CD4-positive, alpha-beta T cell treated with Interleukin-6 for 4 hours (primary cell): Measurements from ENCODE around the gene MDN1.
"Not testable (repeated sequence)": the region's sequence is repeated elsewhere in the genome, so short reads cannot be mapped to it uniquely, and the experiment has no call there.

Experiments used
- DNase-seq: peaks from one replicate; pipeline ENCODE4 v3.0.0-alpha.2; 2020; ENCODE audit warnings: mixed read lengths

The MDN1 gene

DNA sequence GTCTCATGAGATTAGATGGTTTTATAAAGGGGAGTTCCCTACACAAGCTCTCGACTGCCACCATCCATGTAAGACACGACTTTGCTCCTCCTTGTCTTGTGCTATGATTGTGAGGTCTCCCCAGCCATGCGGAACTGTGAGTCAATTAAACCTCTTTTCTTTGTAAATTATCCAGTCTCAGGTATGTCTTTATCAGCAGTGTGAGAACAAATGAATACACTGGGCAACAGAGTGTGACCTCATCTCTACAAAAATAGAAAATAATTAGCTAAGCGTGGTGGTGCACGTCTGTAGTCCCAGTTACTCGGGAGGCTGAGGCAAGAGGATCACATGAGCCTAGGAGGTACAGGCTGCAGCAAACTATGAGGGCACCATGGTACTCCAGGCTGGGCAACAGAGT, 51.3 kb downstream of the MDN1 start:
- DNase-seq, result no peak

DNA sequence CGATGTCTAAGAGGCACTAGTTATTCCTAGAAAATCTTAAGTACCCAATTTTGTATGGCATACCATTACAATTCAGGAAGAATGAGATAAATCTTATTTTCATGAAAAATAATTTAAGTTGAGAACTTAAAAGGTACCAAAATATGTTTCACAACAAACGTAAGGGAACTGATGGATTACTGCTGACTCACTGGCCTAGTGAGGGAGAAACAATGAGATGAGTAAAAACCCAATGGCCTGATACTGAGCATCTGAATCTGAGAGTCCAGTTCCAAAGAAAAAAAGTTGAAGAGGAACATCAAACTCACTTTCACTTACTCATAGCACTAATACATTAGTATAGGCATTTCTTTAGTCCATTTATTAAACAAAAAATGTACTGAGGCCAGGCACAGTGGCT, 56.0 kb downstream of the MDN1 start:
- no peak for DNase-seq

DNA sequence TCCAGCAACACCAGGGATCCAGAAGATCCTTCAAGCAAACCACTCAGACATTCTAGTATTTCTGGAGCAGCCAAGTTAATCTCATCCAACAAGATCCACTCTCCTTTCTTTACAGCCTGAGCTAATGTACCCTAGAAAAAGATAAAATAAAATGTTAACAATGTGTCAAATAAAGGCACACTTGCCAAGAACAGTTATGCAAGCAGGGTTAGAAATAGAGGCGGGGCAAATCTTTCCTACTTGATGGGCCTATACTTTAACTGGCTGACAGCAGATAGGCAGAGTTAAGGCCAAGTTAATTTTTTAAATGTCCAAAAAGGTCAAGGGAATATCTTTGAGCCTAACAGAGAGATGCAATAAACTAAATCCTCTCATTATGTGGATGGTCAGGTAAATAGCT, 60.8 kb downstream of the MDN1 start:
- no peak for DNase-seq

DNA sequence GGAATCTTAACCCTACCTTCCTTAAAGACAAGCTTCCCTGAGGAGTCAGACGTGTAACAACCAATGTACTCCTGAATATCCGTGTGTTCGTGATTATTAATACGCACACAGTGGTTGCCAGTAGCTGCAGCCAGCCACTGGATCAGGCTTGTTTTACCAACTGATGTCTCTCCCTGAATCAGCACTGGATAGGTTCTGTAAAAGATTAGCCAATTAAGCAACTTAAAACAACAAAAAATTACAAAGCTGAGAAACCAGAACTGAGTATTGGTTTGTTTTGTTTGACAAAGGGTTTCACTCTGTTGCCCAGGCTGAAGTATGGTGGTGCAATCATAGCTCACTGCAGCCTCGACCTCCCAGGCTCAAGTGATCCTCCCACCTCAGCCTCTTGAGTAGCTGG, 69.3 kb downstream of the MDN1 start:
- no peak for DNase-seq

DNA sequence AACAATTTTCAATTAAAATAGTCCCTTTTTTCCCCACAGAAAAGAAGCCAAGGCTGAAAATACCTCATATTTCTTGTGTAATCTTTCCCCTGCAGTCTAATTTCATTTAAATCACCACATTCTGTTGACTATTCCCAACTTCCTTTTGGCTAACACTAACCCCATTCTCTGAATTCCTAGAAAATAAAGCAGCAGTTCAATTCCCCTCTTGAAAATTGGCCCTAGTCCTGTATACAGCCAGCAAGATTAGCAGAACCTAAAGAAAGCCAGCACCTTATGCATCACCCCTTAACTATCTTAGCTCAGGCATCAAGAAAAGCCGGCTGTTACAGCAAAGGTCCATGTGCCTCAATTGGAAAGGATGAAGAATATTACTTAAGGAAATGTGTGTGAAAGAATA, 69.7 kb downstream of the MDN1 start:
- DNase-seq, result no peak

DNA sequence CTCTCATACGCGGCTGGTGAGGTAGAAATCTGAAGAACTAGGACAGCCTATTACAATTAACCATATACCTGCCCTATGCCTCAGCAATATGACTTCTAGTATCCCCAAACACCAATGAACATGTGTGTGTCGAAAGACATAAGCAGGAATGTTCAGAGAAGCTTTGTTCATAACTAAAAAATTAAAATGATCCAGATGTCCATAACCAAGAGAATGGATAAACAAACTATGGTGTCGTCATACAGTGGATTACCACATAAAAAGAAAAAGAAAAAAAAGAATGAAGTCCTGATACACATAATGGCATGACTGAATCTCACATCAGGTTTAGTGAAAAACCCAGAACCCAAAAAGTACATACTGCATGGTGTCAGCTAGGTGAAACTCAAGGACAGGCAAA, 73.9 kb downstream of the MDN1 start:
- no peak for DNase-seq

DNA sequence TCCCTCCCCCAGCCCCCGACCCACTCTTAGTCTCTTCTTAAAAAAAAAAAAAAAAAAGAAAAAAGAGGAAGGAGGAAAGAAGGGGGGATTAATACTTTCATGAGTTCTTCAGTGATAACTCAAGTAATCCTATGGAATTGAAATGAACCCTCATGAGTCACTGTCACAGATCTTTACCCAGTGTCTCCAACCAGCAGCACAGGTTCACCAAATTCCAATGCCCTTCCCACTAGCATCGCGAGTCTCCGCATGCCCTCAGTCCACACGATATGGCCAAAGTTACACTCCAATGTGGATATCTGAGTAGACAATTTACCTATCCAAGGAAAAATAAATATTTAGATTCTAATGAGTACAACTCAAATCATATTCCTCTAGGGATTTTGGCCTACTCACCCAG, 74.5 kb downstream of the MDN1 start:
- no peak for DNase-seq

DNA sequence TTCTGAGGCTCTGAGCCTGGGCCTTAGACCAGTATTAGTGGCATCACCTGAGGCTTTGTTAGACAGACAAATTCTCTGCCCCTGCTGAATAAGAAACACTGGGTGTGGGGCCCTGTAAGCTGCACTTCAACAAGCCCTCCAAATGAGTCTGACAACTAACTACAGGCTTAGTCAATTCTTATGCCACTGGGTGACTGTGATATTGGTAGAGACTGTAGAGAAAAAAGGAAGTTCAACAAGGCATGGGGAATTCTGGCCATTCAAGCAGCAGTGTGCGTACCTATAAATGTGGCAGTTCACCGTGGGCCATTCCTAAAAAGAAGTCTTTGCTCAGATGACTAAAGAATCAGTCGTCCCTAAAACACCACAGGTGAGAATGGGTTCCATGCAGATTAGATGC, 82.7 kb downstream of the MDN1 start:
- no peak for DNase-seq

DNA sequence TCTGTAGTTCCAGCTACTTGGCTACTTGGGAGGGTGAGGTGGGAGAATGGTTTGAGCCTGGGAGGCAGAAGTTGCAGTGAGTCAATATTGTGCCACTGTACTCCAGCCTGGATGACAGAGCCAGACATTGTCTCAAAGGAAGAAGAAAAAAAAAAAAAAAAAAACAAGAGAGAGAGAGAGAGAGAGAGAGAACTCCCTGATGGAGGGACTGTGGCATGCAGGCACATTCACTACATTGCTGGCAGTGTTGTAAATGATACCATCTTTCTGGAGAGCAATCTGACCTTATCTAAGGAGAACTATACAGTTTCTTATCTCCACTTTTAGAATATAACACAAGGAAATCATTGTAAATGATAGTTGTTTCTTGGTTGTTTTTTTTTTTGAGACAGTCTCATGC, 85.1 kb downstream of the MDN1 start:
- no peak for DNase-seq

DNA sequence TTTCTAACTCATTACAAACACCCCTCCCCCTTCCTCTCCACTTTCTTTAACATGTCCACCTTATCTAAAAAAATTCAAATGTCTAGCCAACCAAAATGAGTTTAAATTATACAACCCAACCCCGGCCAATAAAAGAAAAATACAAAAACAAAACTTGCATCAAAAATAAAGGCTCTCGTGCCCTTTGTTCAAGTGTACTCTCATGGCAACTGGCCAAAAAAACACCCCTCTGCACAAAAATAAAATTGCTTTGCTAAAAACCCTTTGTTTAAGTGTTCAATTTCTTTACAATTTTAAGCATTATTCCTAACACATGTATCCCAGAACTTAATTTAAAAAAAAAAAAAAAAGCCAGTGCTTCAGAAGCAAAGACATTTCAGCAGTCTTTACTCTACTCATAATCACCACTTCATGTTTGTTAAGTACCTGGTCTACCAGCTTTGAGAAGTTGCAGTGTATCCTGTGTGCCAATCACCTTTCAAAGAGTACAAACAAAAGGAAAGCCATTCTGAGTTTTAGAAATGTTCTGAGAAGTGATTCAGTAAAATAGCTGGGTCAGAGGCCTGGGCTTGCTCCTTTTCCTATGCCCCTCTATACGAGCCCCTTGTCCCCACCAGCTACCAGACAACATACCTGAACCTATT, 87.5 kb downstream of the MDN1 start:
- DNase-seq, result no peak

DNA sequence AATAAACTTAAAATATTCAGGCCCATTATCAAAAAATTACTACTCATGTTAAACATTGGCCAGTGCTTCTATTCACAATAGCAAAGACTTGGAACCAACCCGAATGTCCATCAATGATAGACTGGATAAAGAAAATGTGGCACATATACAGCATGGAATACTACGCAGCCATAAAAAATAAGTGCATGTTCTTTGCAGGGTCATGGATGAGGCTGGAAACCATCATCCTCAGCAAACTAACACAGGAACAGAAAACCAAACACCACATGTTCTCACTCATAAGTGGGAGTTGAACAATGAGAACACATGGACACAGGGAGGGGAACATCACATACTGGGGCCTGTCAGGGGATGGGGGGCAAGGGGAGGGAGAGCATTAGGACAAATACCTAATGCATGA, 88.3 kb downstream of the MDN1 start:
- DNase-seq, result not testable (repeated sequence)

DNA sequence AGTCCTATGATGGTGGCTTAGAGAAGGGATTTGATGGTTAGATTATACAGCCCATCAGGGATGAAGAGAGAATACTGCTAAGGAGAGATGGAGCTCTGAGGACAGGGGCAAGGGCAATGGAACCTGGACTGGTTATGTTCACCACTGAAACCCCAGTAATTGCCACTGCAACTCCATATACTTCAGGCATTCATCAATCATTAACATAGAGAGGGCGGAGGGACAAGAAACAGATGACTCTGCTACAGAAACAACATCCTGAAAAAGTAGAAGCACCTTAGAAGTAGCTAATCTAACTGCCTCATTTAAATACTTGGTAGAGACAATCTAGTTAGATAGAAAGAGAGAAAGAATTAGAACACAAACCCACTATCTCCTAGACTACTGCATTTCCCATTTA, 89.8 kb downstream of the MDN1 start:
- no peak for DNase-seq

DNA sequence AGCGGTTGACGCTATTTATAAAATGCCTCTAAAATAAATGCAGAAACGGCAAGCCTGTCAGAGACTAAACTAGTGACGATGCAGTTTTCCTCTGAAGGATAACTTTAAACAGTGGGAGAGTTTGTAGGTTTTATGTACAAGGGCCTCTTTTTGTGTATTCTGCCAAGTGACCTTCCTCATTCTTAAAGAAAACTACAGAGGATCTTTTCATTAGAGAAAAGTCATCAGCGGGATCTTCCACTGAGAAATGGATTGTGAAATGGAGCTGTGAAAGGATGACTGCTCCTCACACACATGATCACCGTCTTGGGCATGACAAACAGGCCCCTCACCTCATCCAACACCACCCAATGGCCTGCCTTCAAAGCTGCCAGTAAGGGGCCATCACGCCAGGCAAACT, 92.1 kb downstream of the MDN1 start:
- no peak for DNase-seq

DNA sequence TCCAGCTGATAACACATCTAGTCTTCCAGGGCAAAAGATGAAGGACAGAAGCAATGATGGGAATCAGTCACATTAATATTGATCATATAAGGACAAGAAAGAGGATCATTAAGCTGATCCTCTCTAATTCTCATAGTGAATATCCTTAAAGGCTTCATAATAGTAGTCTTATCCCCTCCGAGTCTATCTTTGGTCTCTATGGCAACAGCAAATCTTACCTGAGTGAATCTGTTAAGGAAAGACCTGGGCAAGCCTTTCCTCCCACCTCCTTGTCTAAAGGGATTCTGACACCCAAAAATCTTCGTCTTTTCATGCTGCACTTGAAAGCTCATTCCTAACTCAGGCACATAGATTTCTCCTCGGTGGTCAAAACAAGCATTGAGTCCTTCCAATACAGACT, 94.6 kb downstream of the MDN1 start:
- DNase-seq, result no peak

DNA sequence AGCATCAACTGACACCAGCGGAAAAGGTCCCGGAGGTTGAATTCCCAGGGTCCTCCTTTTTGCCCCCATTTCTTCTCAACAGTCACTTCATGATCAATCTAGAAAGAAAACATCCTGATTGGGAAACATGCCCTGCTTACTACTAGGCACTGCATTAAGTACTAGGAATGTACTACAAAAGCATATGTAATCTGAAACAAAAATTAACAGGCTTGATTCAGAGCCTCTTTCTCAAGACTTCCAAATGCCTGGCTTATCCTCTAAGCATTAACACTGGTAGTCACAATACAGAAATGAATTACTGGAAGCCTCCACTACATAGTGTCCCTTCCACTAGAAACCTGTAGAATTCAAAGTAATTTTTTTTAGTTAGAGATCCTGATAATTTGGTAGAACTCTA, 96.5 kb downstream of the MDN1 start:
- DNase-seq, result no peak

DNA sequence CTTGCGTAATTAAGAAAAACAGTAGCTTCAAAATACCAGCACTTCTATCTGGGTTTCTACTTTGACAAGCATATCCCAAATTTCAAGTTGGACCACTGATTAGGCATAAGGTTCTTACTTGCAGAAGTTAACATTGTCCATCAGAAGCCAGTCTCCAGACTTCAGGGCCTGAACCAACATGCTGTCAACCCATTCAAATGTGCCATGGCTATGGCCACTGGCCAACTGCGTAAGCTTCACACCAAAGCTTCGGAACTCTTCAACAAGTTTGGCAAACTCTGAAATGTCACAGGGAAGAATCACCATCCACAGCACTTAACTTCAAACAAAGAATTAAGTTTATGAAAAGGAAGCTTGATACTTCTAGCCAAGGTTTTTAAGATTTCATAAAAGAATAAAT, 103.1 kb downstream of the MDN1 start:
- DNase-seq, result no peak

DNA sequence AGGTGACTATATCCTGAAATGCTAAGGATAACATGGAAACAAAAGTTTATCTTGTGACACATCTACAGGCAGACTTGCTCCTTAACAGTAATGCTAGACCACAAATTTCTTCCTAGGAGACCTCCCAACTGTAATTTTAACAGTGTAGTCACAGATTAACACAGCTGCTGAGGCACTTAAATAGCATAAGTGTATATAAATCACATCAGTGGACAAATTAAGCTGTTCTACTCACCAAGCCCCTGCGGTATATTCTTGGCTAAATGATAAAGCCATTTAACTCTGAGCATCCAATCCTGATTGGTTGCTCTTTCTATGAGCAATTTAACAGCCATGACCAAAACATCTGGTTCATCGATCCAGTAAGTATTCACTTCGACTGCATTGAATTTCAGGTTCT, 107.8 kb downstream of the MDN1 start:
- no peak for DNase-seq

DNA sequence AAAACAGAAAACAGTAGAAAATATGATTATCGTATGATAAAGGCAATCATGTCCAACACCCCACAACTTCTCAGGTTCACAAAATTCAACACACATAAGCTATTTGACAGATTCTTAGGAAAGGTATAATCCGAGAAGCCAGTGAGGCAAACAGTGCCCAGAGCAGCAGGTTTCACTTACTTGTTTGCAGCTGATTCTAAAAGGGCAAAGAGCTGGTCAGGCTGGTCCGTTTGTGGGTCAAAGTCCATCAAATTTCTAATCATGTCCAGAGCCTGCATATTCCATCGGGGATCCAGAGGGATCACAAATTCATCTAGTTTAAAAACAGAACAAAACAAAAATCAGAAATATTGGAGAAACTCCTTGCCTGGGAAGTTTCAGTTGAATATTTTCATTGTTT, 111.3 kb downstream of the MDN1 start:
- DNase-seq, result no peak

DNA sequence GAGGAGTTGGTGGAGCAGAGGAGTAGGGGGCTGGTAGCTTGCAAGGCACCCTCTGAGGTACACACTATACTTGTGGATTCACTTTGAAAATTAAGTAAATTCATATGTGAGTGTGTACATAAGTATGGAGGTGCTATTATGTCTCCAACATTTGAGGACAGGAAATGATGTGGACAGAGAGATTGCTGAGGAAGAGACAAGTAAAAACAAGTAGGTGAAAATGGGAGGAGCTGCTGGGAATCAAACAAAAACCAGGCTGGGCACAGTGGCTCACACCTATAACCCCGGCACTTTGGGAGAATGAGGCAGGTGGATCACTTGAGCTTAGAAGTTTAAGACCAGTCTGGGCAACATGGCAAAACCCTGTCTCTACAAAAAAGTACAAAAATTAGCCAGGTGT, 111.8 kb downstream of the MDN1 start:
- DNase-seq, result no peak

DNA sequence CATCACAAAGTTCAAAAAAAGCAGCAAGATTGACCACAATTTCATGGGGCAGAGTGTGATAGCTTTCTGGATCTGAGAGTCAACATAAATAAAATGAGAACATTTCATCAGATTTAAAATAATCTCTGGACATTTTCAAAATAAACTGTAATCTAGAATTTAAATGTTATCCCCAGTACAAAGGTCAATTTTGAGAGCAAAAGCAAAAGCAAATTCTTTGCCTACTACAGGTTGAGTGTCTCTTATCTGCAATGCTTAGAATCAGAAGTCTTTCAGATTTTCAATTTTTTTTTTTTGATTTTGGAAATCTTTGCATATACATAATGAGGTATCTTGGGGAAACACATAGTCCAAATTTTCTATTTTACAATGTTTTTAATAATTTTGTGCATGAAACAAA, 113.5 kb downstream of the MDN1 start:
- DNase-seq, result no peak

DNA sequence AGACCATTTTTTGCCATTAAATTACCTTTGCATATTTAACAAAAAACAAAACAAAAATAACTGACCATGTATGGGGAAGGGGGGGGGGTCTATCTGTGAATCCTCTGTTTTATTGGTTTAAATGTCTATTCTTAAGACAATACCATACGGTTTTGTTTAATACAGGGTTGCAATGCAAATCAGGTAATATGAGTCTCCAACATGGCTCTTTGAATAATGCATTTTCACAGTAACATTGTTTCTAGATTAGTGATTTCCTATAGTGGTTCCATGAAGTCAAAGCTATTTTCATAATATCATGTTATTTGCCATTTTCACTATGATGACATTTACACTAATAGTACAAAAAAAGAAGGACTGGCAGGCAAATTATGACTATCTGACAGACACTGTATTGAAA, 116.3 kb downstream of the MDN1 start:
- no peak for DNase-seq

DNA sequence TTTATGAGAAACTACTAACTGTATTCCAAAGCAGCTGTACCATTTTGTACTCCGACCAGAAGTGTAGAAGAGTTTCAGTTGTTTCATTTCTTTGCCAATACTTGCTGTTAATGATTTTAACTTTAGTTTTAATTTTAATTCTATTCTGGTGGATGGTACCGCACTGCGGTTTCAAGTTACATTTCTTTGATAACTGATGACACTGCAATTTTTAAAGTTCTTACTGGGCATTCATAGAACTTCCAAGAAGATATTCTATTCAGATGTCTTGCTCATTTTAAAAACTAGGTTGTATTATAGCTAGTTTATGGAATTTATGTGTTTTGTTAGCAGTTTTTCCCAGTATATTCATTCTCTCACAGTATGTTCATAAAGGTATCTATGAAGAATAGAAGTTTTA, 117.2 kb downstream of the MDN1 start:
- no peak for DNase-seq

DNA sequence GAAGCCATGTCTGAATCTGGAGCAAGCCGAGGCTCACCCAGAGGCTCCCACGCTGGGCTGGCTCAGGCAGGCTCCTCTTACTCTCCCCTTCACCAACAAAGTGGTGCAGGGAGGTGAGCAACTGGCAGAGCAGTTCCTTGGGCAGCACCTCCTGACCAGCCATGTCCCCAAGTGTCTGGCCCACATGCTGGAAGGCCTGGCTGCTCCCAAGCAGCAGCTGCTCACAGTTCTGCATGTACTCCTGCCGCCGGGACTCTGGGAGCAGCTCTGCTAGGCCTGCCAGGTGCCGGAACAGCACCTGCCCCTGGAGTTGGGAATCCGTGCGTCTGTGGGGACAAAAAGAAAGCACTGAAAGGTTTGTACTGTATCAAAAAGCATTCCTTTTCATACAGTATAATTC, 123.9 kb downstream of the MDN1 start:
- DNase-seq, result no peak

DNA sequence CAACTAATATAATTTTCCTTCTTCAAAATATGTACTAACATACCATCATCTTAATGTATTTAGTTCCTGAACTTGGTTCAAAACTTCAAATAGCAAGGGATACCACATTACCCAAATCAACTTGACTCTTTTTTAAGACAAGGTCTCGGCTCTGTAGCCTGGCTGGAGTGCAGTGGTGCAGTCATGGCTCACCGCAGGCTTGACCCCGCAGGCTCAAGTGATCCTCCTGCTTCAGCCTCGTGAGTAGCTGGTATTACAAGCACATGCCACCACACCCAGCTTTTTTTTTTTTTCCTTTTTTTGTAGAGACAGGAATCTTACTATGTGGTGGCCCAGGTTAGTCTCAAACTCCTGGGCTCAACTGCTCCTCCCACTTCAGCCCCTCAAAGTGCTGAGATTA, 125.2 kb downstream of the MDN1 start:
- no peak for DNase-seq

DNA sequence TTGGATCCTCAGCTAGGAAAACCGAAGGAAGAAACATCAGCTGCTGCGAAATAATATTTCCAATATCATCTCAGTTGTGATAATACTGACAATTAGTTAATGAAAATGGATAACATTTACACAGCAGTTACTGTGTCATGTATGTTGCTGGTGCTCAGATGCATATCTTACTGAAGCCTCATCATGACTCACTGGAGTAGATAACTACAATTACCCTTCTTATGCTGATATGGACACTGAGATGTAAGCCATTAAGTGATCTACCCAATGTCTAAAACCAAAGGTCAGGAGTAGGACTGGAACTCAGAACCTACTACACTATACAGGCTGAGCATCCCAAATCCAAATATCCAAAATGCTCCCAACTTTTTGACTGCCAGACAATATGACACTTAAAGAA, 126.4 kb downstream of the MDN1 start:
- no peak for DNase-seq

DNA sequence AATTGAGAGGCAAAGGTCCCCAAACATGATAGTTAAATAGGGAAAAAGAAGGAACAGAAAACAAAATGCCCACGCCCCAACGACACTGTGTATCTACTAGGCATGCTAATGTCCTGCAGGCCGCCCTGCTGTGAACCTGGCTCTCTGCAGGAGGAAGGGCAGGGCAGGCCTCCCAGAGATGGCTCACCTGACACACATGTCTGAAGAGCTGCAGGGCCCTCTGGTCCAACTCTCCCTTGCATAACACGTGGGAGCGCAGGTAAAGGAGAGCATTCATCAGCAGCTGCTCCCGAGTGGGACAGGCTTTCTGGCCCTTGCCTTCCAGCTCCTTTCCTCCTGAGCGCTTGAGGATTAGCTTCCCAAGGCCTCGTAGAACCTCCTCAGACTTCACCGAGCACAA, 127.3 kb downstream of the MDN1 start:
- DNase-seq, result no peak
